ENCODE measurements around the gene PPL.

DNA sequence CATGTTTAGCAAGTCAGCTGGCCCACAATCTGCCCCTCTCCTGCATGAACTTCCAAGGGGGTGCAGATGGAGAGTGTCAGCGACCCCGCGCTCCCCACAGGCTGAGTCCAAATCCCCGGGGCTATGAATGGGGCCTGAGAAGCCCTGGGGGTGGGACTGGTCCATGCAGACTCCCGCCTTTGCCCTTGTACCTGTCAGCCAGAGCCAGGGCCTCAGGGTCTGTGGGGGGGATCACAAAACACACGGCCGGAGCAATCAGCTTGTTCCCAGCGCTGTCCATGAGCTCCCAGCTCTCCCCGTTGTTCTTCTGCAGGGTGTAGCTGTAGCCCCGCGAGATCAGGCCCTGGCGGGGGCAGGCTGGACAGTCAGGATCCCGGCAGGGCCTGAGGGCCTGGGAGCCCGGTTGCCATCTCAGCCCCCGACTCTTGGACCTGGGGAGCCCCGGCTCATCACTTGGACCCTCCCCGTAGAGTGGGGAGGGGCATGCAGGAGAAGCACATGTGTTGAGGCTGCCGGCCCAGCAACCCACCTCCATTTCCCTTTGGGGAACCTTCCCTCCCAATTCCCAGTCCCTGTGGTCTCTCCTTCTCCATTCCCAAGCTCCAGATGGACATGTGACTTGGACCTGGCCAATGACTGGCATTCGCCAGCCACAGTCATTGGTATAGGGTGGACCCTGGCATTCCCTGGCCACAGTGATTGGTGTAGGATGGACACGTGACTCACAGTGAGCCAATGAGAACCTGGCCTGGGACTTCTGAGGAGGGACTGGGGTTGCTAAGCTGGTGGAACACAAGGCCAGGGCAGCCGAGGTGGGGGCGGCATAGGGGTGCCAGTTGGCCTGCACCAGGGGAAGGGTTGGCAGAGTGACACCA lies 42.4 kb downstream of the PPL start:
- TF ChIP-seq, protein P1, sequence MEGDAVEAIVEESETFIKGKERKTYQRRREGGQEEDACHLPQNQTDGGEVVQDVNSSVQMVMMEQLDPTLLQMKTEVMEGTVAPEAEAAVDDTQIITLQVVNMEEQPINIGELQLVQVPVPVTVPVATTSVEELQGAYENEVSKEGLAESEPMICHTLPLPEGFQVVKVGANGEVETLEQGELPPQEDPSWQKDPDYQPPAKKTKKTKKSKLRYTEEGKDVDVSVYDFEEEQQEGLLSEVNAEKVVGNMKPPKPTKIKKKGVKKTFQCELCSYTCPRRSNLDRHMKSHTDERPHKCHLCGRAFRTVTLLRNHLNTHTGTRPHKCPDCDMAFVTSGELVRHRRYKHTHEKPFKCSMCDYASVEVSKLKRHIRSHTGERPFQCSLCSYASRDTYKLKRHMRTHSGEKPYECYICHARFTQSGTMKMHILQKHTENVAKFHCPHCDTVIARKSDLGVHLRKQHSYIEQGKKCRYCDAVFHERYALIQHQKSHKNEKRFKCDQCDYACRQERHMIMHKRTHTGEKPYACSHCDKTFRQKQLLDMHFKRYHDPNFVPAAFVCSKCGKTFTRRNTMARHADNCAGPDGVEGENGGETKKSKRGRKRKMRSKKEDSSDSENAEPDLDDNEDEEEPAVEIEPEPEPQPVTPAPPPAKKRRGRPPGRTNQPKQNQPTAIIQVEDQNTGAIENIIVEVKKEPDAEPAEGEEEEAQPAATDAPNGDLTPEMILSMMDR (IDR thresholded peaks at IDR 0.05): no peak
- TF ChIP-seq POLR2A (IDR thresholded peaks at IDR 0.05): no peak

Measured in heart left ventricle (tissue), 13 donors.